PC-3 (cell line): Measurements from ENCODE around the gene GLG1.

Experiments used
- EZH2 ChIP-seq: fragments of 300-600 bp; sonication (generic); IDR thresholded peaks from one replicate; pipeline ENCODE4 v1.6.1; 2017; ENCODE audit warnings: antibody characterized with exemption, mild to moderate bottlenecking, low read length; ENCODE audit not compliant: unreplicated experiment
- TF ChIP-seq, protein P1 (sequence below): fragments of 300-600 bp; sonication (generic); conservative IDR thresholded peaks from 2 replicates; pipeline ENCODE4 v1.5.1; 2017; ENCODE audit warnings: antibody characterized with exemption, low read depth, mild to moderate bottlenecking, low read length

DNA sequence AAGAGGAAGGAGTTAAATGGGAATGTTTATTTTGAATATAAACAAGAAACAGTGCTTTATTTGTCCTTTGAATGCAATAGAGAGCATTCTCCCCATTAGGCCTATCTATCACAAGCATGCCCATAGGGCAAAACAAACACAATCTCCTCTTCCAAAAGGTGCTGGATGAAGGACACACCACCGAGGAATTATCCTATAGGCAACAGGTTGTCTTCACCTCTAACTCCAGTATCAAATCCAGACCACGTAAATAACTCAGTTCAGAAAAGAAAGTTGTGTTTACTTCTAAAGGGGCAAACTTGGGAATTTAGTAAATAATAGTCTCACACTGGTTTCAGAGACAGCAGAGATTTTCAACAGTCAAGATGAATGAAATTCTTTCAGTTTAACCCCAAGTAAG, 101.9 kb downstream of the GLG1 start:
- TF ChIP-seq, protein P1, sequence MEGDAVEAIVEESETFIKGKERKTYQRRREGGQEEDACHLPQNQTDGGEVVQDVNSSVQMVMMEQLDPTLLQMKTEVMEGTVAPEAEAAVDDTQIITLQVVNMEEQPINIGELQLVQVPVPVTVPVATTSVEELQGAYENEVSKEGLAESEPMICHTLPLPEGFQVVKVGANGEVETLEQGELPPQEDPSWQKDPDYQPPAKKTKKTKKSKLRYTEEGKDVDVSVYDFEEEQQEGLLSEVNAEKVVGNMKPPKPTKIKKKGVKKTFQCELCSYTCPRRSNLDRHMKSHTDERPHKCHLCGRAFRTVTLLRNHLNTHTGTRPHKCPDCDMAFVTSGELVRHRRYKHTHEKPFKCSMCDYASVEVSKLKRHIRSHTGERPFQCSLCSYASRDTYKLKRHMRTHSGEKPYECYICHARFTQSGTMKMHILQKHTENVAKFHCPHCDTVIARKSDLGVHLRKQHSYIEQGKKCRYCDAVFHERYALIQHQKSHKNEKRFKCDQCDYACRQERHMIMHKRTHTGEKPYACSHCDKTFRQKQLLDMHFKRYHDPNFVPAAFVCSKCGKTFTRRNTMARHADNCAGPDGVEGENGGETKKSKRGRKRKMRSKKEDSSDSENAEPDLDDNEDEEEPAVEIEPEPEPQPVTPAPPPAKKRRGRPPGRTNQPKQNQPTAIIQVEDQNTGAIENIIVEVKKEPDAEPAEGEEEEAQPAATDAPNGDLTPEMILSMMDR: no peak
- no peak for TF ChIP-seq EZH2
